Skeletal muscle satellite cell (primary cell): Measurements from ENCODE around the gene TP53I13.

Source experiments
- H3K27me3 ChIP-seq: 2 replicates; pipeline ENCODE4 v1.7.0; 2013; ENCODE audit warnings: low read length; ENCODE audit not compliant: control insufficient read depth, insufficient read depth
- H3K36me3 ChIP-seq: 2 replicates; pipeline ENCODE4 v1.7.0; 2013; ENCODE audit warnings: mild to moderate bottlenecking, control low read depth, low read length; ENCODE audit not compliant: insufficient read depth
- H3K4me1 ChIP-seq: 2 replicates; pipeline ENCODE4 v1.7.0; 2013; ENCODE audit warnings: low read length; ENCODE audit not compliant: control insufficient read depth, insufficient read depth
- H3K4me2 ChIP-seq: 2 replicates; pipeline ENCODE4 v1.7.0; 2013; ENCODE audit warnings: mild to moderate bottlenecking, low read length
- H3K4me3 ChIP-seq: 2 replicates; pipeline ENCODE4 v1.7.0; 2013; ENCODE audit warnings: low read length
- H3K9ac ChIP-seq: 2 replicates; pipeline ENCODE4 v1.7.0; 2013; ENCODE audit warnings: mild to moderate bottlenecking, low read depth, low read length, moderate library complexity
- H3K9me3 ChIP-seq: replicated peaks from 2 replicates; pipeline ENCODE4 v1.7.0; 2013; ENCODE audit warnings: mild to moderate bottlenecking, control low read depth, low read length

TP53I13 gene

GRCh38 chr17:29591737-29592608, 23.5 kb downstream of the TP53I13 start:
- Histone ChIP-seq H3K4me1 (peaks cover 63% of the 10 kb centered on the region), H3K27me3 (no peaks in the 10 kb centered on the region), H3K4me3 (peak overlapping the region; percentile 91), H3K4me2 (peak overlapping the region; percentile 97), H3K36me3 (no peaks in the 10 kb centered on the region), H3K9ac (peak overlapping the region; percentile 70), H3K9me3 (no peaks in the 10 kb centered on the region)

GRCh38 chr17:29592850-29593551, 24.5 kb downstream of the TP53I13 start, which contains the start of gene ANKRD13B:
Gene ANKRD13B, plus strand, starts transcription at chr17:29593132. Its CDS starts 490 bp downstream, at chr17:29593622.
- Histone ChIP-seq H3K27me3 (no peaks in the 10 kb centered on the region), H3K9me3 (no peaks in the 10 kb centered on the region), H3K4me2 (peak within 1 kb of the TSS; percentile 97), H3K9ac (peak within 1 kb of the TSS; percentile 61), H3K36me3 (no peaks in the 10 kb centered on the region), H3K4me1 (peaks cover 53% of the 10 kb centered on the region), H3K4me3 (peak within 1 kb of the TSS; percentile 91)

- Histone ChIP-seq H3K9ac (peak overlapping the region; percentile 61), H3K4me1 (peaks cover 48% of the 10 kb centered on the region), H3K4me3 (peak overlapping the region; percentile 80), H3K27me3 (no peaks in the 10 kb centered on the region), H3K4me2 (peak overlapping the region; percentile 90), H3K36me3 (no peaks in the 10 kb centered on the region), H3K9me3 (no peaks in the 10 kb centered on the region)
Measured at GRCh38 chr17:29593591-29594518, 25.4 kb downstream of the TP53I13 start.

- Histone ChIP-seq H3K9me3 (no peaks in the 10 kb centered on the region), H3K9ac (no peak overlapping the region), H3K4me1 (peaks cover 48% of the 10 kb centered on the region), H3K27me3 (no peaks in the 10 kb centered on the region), H3K36me3 (no peaks in the 10 kb centered on the region), H3K4me3 (peak overlapping the region; percentile 80), H3K4me2 (peak overlapping the region; percentile 90)
Measured at GRCh38 chr17:29594519-29595090, 26.1 kb downstream of the TP53I13 start.

GRCh38 chr17:29595107-29595942, 26.8 kb downstream of the TP53I13 start:
- Histone ChIP-seq H3K4me2 (no peak overlapping the region), H3K4me3 (no peak overlapping the region), H3K9ac (no peak overlapping the region), H3K4me1 (peaks cover 41% of the 10 kb centered on the region), H3K27me3 (no peaks in the 10 kb centered on the region), H3K9me3 (no peaks in the 10 kb centered on the region), H3K36me3 (no peaks in the 10 kb centered on the region)

- H3K4me3 ChIP-seq, result no peak overlapping the region
- H3K4me1 ChIP-seq, result peaks cover 32% of the 10 kb centered on the region
- H3K9ac ChIP-seq, result no peak overlapping the region
- peak overlapping the region; percentile 9 for H3K4me2 ChIP-seq
- no peaks in the 10 kb centered on the region for H3K9me3 ChIP-seq
- H3K36me3 ChIP-seq, result no peaks in the 10 kb centered on the region
- no peaks in the 10 kb centered on the region for H3K27me3 ChIP-seq
Measured at GRCh38 chr17:29595943-29596774, 27.7 kb downstream of the TP53I13 start.

- Histone ChIP-seq H3K4me1 (peaks cover 26% of the 10 kb centered on the region), H3K4me3 (no peak overlapping the region), H3K27me3 (no peaks in the 10 kb centered on the region), H3K36me3 (no peaks in the 10 kb centered on the region), H3K9me3 (no peaks in the 10 kb centered on the region), H3K4me2 (no peak overlapping the region), H3K9ac (no peak overlapping the region)
Measured at GRCh38 chr17:29596811-29597210, 28.3 kb downstream of the TP53I13 start.

GRCh38 chr17:29597361-29598172, 29.1 kb downstream of the TP53I13 start:
- H3K4me2 ChIP-seq, result no peak overlapping the region
- H3K27me3 ChIP-seq, result no peaks in the 10 kb centered on the region
- H3K9ac ChIP-seq, result no peak overlapping the region
- no peak overlapping the region for H3K4me3 ChIP-seq
- H3K36me3 ChIP-seq, result no peaks in the 10 kb centered on the region
- H3K9me3 ChIP-seq, result no peaks in the 10 kb centered on the region
- H3K4me1 ChIP-seq, result peaks cover 18% of the 10 kb centered on the region

- Histone ChIP-seq H3K27me3 (no peaks in the 10 kb centered on the region), H3K36me3 (no peaks in the 10 kb centered on the region), H3K4me3 (no peak overlapping the region), H3K4me2 (no peak overlapping the region), H3K9me3 (no peaks in the 10 kb centered on the region), H3K9ac (no peak overlapping the region), H3K4me1 (no peaks in the 10 kb centered on the region)
Measured at GRCh38 chr17:29603109-29603674, 34.7 kb downstream of the TP53I13 start.
